Chondrocyte (in vitro differentiated cells): ENCODE data around the gene SPSB4. TPM values are rescaled to one million over a fixed set of nuclear protein-coding genes. Genes with fewer than 3 reads are reported as not detected.

ENCODE experiments used
- DNase-seq: peaks from one replicate; pipeline ENCODE4 v3.0.0; 2021; ENCODE audit warnings: mixed read lengths, low spot score
- H3K27ac Mint-ChIP-seq: one replicate; pipeline ENCODE4 v1.8.0; 2021; ENCODE audit warnings: mild to moderate bottlenecking, moderate library complexity, mixed read lengths; ENCODE audit not compliant: unreplicated experiment
- H3K27me3 Mint-ChIP-seq: 2 replicates; pipeline ENCODE4 v1.8.0; 2021; ENCODE audit warnings: low read depth, mixed read lengths
- H3K36me3 Mint-ChIP-seq: 2 replicates; pipeline ENCODE4 v1.8.0; 2021; ENCODE audit warnings: low read depth, mixed read lengths
- H3K4me1 Mint-ChIP-seq: 2 replicates; pipeline ENCODE4 v1.8.0; 2021; ENCODE audit warnings: low read depth, mild to moderate bottlenecking, mixed read lengths
- H3K4me3 Mint-ChIP-seq: one replicate; pipeline ENCODE4 v1.8.0; 2021; ENCODE audit warnings: mild to moderate bottlenecking, moderate library complexity, mixed read lengths; ENCODE audit not compliant: unreplicated experiment
- H3K9me3 Mint-ChIP-seq: 2 replicates; pipeline ENCODE4 v1.8.0; 2021; ENCODE audit warnings: low read depth, mixed read lengths
- CTCF ChIP-seq: fragments of 200-600 bp; sonication (generic); IDR thresholded peaks from 2 replicates; pipeline ENCODE4 v1.5.0; 2021; ENCODE audit warnings: antibody characterized with exemption, mild to moderate bottlenecking, moderate library complexity
- total RNA-seq: library from RNA; stranded (reverse); gene quantifications from 3 replicates; pipeline ENCODE4 v1.2.1, GENCODE V29; 2021

The SPSB4 gene
- total RNA-seq, 1 donor from 2014 or later = 1.9 TPM

GRCh38 chr3:141146979-141147470, 95.9 kb downstream of the SPSB4 start:
- Mint-ChIP-seq H3K9me3 (peaks cover 11% of the 10 kb centered on the region), H3K36me3 (peaks cover 5% of the 10 kb centered on the region), H3K27ac (no peak overlapping the region), H3K27me3 (no peaks in the 10 kb centered on the region), H3K4me3 (no peak overlapping the region), H3K4me1 (no peaks in the 10 kb centered on the region)
- DNase-seq = no peak
- no peak for TF ChIP-seq CTCF

- H3K27ac Mint-ChIP-seq = no peak overlapping the region
- no peaks in the 10 kb centered on the region for H3K27me3 Mint-ChIP-seq
- H3K36me3 Mint-ChIP-seq = no peaks in the 10 kb centered on the region
- H3K4me1 Mint-ChIP-seq = no peaks in the 10 kb centered on the region
- peaks cover 5% of the 10 kb centered on the region for H3K9me3 Mint-ChIP-seq
- TF ChIP-seq CTCF = no peak
- H3K4me3 Mint-ChIP-seq = no peak overlapping the region
- DNase-seq = no peak
Measured at GRCh38 chr3:141147657-141148056, 96.5 kb downstream of the SPSB4 start.

GRCh38 chr3:141148169-141148568, 97.0 kb downstream of the SPSB4 start:
- no peaks in the 10 kb centered on the region for H3K4me1 Mint-ChIP-seq
- H3K27me3 Mint-ChIP-seq = no peaks in the 10 kb centered on the region
- H3K9me3 Mint-ChIP-seq = peaks cover 2% of the 10 kb centered on the region
- TF ChIP-seq CTCF = no peak
- no peak for DNase-seq
- H3K36me3 Mint-ChIP-seq = no peaks in the 10 kb centered on the region
- no peak overlapping the region for H3K27ac Mint-ChIP-seq
- H3K4me3 Mint-ChIP-seq = no peak overlapping the region

- H3K27me3 Mint-ChIP-seq = no peaks in the 10 kb centered on the region
- no peak for TF ChIP-seq CTCF
- H3K36me3 Mint-ChIP-seq = no peaks in the 10 kb centered on the region
Measured at GRCh38 chr3:141148770-141149169, 97.6 kb downstream of the SPSB4 start.

GRCh38 chr3:141150081-141150830, 99.1 kb downstream of the SPSB4 start:
- no peaks in the 10 kb centered on the region for H3K4me1 Mint-ChIP-seq
- H3K36me3 Mint-ChIP-seq = no peaks in the 10 kb centered on the region
- no peak for DNase-seq
- no peak overlapping the region for H3K27ac Mint-ChIP-seq
- H3K9me3 Mint-ChIP-seq = no peaks in the 10 kb centered on the region
- no peak for TF ChIP-seq CTCF
- H3K4me3 Mint-ChIP-seq = no peak overlapping the region
- no peaks in the 10 kb centered on the region for H3K27me3 Mint-ChIP-seq

More at GRCh38 chr3:141148770-141149169, 97.6 kb downstream of the SPSB4 start:
- Mint-ChIP-seq H3K27ac (no peak overlapping the region), H3K9me3 (no peaks in the 10 kb centered on the region), H3K4me1 (no peaks in the 10 kb centered on the region), H3K4me3 (no peak overlapping the region)
- DNase-seq = no peak
